GM12878 (cell line): ENCODE data around the gene MDFIC2. TPM values are rescaled to one million over a fixed set of nuclear protein-coding genes. Genes with fewer than 3 reads are reported as not detected.
"Not testable (repeated sequence)": the region's sequence is repeated elsewhere in the genome, so short reads cannot be mapped to it uniquely, and the experiment has no call there.

Source experiments
- ATAC-seq: fragments of 200-7000 bp; cut with Tn5 transposase; 3 replicates; pipeline ENCODE4 v1.9.1; 2020; ENCODE audit warnings: mild to moderate bottlenecking, moderate library complexity
- BruUV-seq: library from RNA; stranded (reverse); fragments of 400-500 nt; replicated peaks from 2 replicates; lab custom pipeline; 2021; lab: Mats Ljungman, UMichigan
- CTCF ChIA-PET: fragments of 300-600 bp; sonication (Branson Sonifier 250); formaldehyde crosslinking; extraction: SDS; loops from one replicate; lab custom pipeline; 2021; ENCODE audit warnings: inconsistent platforms; lab: Yijun Ruan, JAX
- POLR2A ChIA-PET: fragments of 350-600 bp; formaldehyde crosslinking; extraction: SDS; loops from one replicate; lab custom pipeline; 2021; ENCODE audit warnings: inconsistent platforms; lab: Charles Lee
- RAD21 ChIA-PET: fragments of 300-600 bp; sonication (Branson Sonifier 250); formaldehyde crosslinking; loops from one replicate; lab custom pipeline; 2023; ENCODE audit warnings: antibody characterized with exemption; ENCODE audit not compliant: unreplicated experiment; lab: Charles Lee
- SMC1A ChIA-PET: fragments of 300-600 bp; sonication (Branson Sonifier 250); formaldehyde crosslinking; loops from one replicate; lab custom pipeline; 2023; ENCODE audit not compliant: unreplicated experiment, uncharacterized antibody; lab: Charles Lee
- DNase-seq: peaks from one replicate; pipeline ENCODE4 v3.0.0-alpha.2; 2011; ENCODE audit warnings: low read depth, low spot score
- FAIRE-seq: peaks from 3 replicates; lab custom pipeline; 2011; peaks lifted over from hg19 to GRCh38; lab: Jason Lieb, UNC
- H2AFZ ChIP-seq: 2 replicates; pipeline ENCODE4 v1.6.0; 2011; ENCODE audit warnings: low read depth, low read length, control low read depth; ENCODE audit not compliant: control insufficient read depth
- H3K27ac ChIP-seq: 2 replicates; pipeline ENCODE4 v1.5.1; 2011; ENCODE audit warnings: control low read depth; ENCODE audit not compliant: control insufficient read depth, insufficient read depth
- H3K27me3 ChIP-seq, 2 experiments: replicated peaks in 1 of 2; 2 replicates each; pipeline versions ENCODE4 v1.6.0 to v1.6.1; 2011; ENCODE audit warnings: low read length in 1 of 2; ENCODE audit not compliant: control insufficient read depth in 2 of 2, insufficient read depth in 2 of 2
- H3K36me3 ChIP-seq, 2 experiments: 2 replicates each; pipeline ENCODE4 v1.5.1; 2011; ENCODE audit warnings: low read length in 1 of 2; ENCODE audit not compliant: control insufficient read depth in 2 of 2, insufficient read depth in 2 of 2
- H3K4me1 ChIP-seq: 2 replicates; pipeline ENCODE4 v1.6.1; 2011; ENCODE audit warnings: mild to moderate bottlenecking, low read length, moderate library complexity, mixed read lengths; ENCODE audit not compliant: control insufficient read depth, insufficient read depth
- H3K4me2 ChIP-seq: 2 replicates; pipeline ENCODE4 v1.6.0; 2011; ENCODE audit warnings: control low read depth; ENCODE audit not compliant: control insufficient read depth, insufficient read depth
- H3K4me3 ChIP-seq: fragments of 200-600 bp; sonication (generic); 2 replicates; pipeline ENCODE4 v1.5.1; 2016
- H3K79me2 ChIP-seq: 2 replicates; pipeline ENCODE4 v1.6.0; 2011; ENCODE audit warnings: low read length; ENCODE audit not compliant: control insufficient read depth, insufficient read depth
- H3K9ac ChIP-seq: 2 replicates; pipeline ENCODE4 v1.8.0; 2011; ENCODE audit warnings: low read length, control low read depth, mixed read lengths; ENCODE audit not compliant: control insufficient read depth, insufficient read depth
- H3K9me3 ChIP-seq: replicated peaks from 3 replicates; pipeline ENCODE4 v1.5.1; 2011; ENCODE audit warnings: mild to moderate bottlenecking, low read length; ENCODE audit not compliant: control insufficient read depth, insufficient read depth
- H4K20me1 ChIP-seq: 2 replicates; pipeline ENCODE4 v1.6.0; 2011; ENCODE audit not compliant: control insufficient read depth, insufficient read depth
- GABPA ChIP-seq: IDR thresholded peaks from 2 replicates; pipeline ENCODE4 v1.6.1; 2014; ENCODE audit warnings: antibody characterized with exemption, low read depth, mild to moderate bottlenecking, inconsistent platforms
- MEF2B ChIP-seq: fragments of 450-650 bp; IDR thresholded peaks from 2 replicates; pipeline ENCODE4 v1.6.1; 2018; ENCODE audit warnings: mild to moderate bottlenecking, moderate library complexity; ENCODE audit not compliant: partially characterized antibody, poor library complexity, severe bottlenecking
- MTA3 ChIP-seq: IDR thresholded peaks from 2 replicates; pipeline ENCODE4 v1.6.1; 2012; ENCODE audit warnings: low read length, inconsistent platforms, borderline replicate concordance
- NBN ChIP-seq: fragments of 450-650 bp; IDR thresholded peaks from 2 replicates; pipeline ENCODE4 v1.6.1; 2016
- NR2C2 ChIP-seq: IDR thresholded peaks from 2 replicates; pipeline ENCODE4 v1.6.1; 2011; ENCODE audit warnings: borderline replicate concordance, low read depth; ENCODE audit not compliant: control insufficient read depth, insufficient read length
- NRF1 ChIP-seq: conservative IDR thresholded peaks from 2 replicates; pipeline ENCODE4 v1.6.1; 2011; ENCODE audit warnings: mild to moderate bottlenecking, low read depth, low read length, improper control_type of control experiment
- PAX8 ChIP-seq: fragments of 450-650 bp; IDR thresholded peaks from 2 replicates; pipeline ENCODE4 v1.6.1; 2017; ENCODE audit warnings: mild to moderate bottlenecking, moderate library complexity
- SMAD1 ChIP-seq: fragments of 450-650 bp; IDR thresholded peaks from 2 replicates; pipeline ENCODE4 v1.6.1; 2018; ENCODE audit warnings: mild to moderate bottlenecking, low read depth; ENCODE audit not compliant: partially characterized antibody
- SRF ChIP-seq, 2 experiments: IDR thresholded peaks; 2 replicates each; pipeline ENCODE4 v1.6.1; 2011; ENCODE audit warnings: low read depth in 2 of 2, low read length in 2 of 2, mild to moderate bottlenecking in 1 of 2, moderate library complexity in 1 of 2
- SUZ12 ChIP-seq: fragments of 200-600 bp; sonication (generic); IDR thresholded peaks from one replicate; pipeline ENCODE4 v1.6.1; 2018; ENCODE audit warnings: antibody characterized with exemption, mild to moderate bottlenecking; ENCODE audit not compliant: unreplicated experiment
- ZNF384 ChIP-seq: IDR thresholded peaks from 2 replicates; pipeline ENCODE4 v1.6.1; 2012; ENCODE audit warnings: low read depth, mild to moderate bottlenecking, low read length, improper control_type of control experiment, borderline replicate concordance
- WGBS: methylation state at CpG from one replicate; pipeline ENCODE4 v1.1.6; 2016; ENCODE audit warnings: low lambda C conversion rate; ENCODE audit not compliant: insufficient replicate concordance, insufficient coverage; ENCODE audit errors: missing lambda C conversion rate; 5-methylcytosine and 5-hydroxymethylcytosine counted together
- in situ Hi-C: fragments of 300-500 bp; cut with MboI; formaldehyde crosslinking; loops from 9 replicates; pipeline ENCODE4 v1.14.3; 2018; ENCODE audit warnings: mixed read lengths
- intact Hi-C: fragments of 100-400 bp; cut with micrococcal nuclease; formaldehyde crosslinking; loops from one replicate; pipeline ENCODE4 v1.14.2; 2022; ENCODE audit not compliant: unreplicated experiment
- polyA plus RNA-seq, 11 experiments: library from polyadenylated mRNA; depleted of rRNA in 4 of 11; unstranded in 6 of 11; stranded (reverse) in 5 of 11; fragments of >200 nt; fragmentation: Nextera tagmentation in 4 of 11; fragmentation: Illumina TruSeq in 1 of 11; extraction: Ambion mirVana in 4 of 11; extraction: Trizol in 1 of 11; gene quantifications; 1 replicate in 1 of 11; 2 replicates in 10 of 11; pipeline versions ENCODE4 v1.2.1 to v1.2.3, GENCODE V29; 2011 to 2016; ENCODE audit warnings: inconsistent platforms in 2 of 11, missing spikeins in 2 of 11, low read depth in 1 of 11
- total RNA-seq, 4 experiments: library from RNA; depleted of rRNA in 3 of 4; stranded (reverse); fragments of >200 nt in 3 of 4; fragmentation: Illumina TruSeq in 1 of 4; extraction: Trizol in 1 of 4; gene quantifications; 2 replicates each; pipeline versions ENCODE4 v1.2.1 to v1.2.3, GENCODE V29; 2013 to 2021

Gene MDFIC2
- total and polyA plus RNA-seq, 10 of the 15 experiments (the other 5 are each of a cell fraction or from before 2014, with no cell fraction given): not detected

DNA sequence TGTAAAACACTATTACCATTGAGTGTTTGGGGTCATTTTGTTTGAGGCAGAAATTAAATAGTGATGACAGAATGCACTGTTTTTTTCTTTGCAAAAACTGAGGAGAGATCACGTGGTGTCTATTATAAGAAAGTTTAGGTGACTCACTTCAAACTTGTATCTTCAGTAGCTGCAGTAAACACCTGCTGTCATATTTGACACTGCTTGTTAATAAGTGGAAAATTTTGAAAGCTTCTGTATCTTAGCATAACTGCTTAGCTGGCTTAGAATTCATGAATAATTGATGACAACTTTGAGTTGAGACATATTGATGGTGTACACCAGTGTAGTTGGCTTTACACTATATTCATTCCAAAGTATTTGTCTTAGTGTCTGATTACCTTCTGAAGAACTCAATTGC is 29.7 kb upstream of the MDFIC2 start:
- Histone ChIP-seq H3K27ac (no peak overlapping the region), H3K79me2 (no peaks in the 10 kb centered on the region), H3K4me1 (no peaks in the 10 kb centered on the region), H2AFZ (no peak overlapping the region), H3K9me3 (no peaks in the 10 kb centered on the region), H3K4me3 (no peak overlapping the region), H3K4me2 (no peak overlapping the region), H4K20me1 (no peaks in the 10 kb centered on the region), H3K27me3 (no peaks in the 10 kb centered on the region), H3K9ac (no peak overlapping the region), H3K36me3 (no peaks in the 10 kb centered on the region)
- FAIRE-seq (no peak), ATAC-seq (no peak), DNase-seq (no peak)
- BruUV-seq: no TSS peak
- ChIA-PET POLR2A (no interaction called here), CTCF (no interaction called here), RAD21 (no interaction called here), SMC1A (no interaction called here)
- TF ChIP-seq SMAD1 (no peak), GABPA (no peak), NBN (no peak), MEF2B (no peak), MTA3 (no peak), SUZ12 (no peak), SRF (IDR thresholded peaks at IDR 0.05; ENCODE audit: low read depth in 2 of 2, low read length in 2 of 2) (no peak), NR2C2 (no peak), PAX8 (no peak), NRF1 (no peak), ZNF384 (no peak)
- intact Hi-C loops: no loop called here
- WGBS: 0% methylated on average over 1 of the region's 1 CpG
- in situ Hi-C loops: no loop called here

- H4K20me1 ChIP-seq, in situ Hi-C loops, H3K9ac ChIP-seq, H3K4me2 ChIP-seq, H2AFZ ChIP-seq, CTCF ChIA-PET, H3K4me1 ChIP-seq, H3K27me3 ChIP-seq, BruUV-seq, H3K79me2 ChIP-seq, H3K36me3 ChIP-seq, H3K4me3 ChIP-seq, POLR2A ChIA-PET, H3K27ac ChIP-seq, H3K9me3 ChIP-seq, RAD21 ChIA-PET, ATAC-seq, FAIRE-seq, DNase-seq, intact Hi-C loops: not testable (repeated sequence)
- WGBS: 36% methylated on average over 1 of the region's 1 CpG
- SMC1A ChIA-PET: interaction anchor here (1.1 kb wide), 1 partner anchor 19 kb away, joined by 3 read pairs; no protein-coding TSS in a partner anchor
These were observed 24.4 kb upstream of the MDFIC2 start for GRCh38 chr3:70336885-70337284.
